LNCAP (cell line): ENCODE results near the gene GPATCH4.

Experiments
- TF ChIP-seq, protein P1 (sequence below): fragments of 450-650 bp; IDR thresholded peaks from 2 replicates; pipeline ENCODE4 v1.5.1; 2017; ENCODE audit warnings: mild to moderate bottlenecking

GPATCH4 gene

DNA sequence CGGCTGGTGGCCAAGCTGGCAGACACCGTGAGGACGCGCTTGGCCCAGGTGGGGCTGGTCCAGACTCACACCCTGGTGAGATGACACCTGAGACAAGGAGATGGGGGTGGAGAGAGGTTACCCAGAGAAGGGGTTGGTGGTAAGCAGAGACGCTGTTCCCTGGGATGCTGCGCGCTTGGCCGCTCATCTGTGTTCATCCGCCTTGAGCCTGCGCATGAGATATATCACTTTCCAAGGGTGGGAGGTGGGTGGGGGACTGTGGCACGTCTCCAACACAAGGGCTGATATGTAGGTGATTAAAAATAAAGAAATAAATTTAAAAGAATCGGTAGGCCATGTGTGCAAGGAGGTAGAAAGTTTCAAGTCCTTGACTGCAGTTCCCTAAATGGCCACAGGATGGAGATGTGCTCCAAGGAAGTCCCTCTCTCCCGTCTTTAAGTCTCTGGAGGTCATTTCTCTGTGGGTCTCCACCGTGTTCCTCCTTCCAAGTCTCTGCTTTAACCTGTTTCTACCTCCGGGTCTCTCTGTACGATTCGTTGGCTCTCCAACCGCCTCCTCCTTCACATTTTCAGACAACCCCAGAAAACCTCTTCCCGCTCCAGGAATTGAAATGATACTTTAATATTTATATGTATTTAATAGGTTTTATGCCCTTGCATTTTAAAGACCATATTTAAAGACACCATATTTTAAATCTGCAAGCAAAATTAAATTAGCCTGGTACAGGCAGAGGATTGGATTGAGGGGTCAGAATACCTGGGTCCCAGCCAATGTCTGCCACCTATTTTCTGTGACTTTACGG is 17.3 kb downstream of the GPATCH4 start:
- TF ChIP-seq, protein P1, sequence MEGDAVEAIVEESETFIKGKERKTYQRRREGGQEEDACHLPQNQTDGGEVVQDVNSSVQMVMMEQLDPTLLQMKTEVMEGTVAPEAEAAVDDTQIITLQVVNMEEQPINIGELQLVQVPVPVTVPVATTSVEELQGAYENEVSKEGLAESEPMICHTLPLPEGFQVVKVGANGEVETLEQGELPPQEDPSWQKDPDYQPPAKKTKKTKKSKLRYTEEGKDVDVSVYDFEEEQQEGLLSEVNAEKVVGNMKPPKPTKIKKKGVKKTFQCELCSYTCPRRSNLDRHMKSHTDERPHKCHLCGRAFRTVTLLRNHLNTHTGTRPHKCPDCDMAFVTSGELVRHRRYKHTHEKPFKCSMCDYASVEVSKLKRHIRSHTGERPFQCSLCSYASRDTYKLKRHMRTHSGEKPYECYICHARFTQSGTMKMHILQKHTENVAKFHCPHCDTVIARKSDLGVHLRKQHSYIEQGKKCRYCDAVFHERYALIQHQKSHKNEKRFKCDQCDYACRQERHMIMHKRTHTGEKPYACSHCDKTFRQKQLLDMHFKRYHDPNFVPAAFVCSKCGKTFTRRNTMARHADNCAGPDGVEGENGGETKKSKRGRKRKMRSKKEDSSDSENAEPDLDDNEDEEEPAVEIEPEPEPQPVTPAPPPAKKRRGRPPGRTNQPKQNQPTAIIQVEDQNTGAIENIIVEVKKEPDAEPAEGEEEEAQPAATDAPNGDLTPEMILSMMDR = peak; percentile 90

DNA sequence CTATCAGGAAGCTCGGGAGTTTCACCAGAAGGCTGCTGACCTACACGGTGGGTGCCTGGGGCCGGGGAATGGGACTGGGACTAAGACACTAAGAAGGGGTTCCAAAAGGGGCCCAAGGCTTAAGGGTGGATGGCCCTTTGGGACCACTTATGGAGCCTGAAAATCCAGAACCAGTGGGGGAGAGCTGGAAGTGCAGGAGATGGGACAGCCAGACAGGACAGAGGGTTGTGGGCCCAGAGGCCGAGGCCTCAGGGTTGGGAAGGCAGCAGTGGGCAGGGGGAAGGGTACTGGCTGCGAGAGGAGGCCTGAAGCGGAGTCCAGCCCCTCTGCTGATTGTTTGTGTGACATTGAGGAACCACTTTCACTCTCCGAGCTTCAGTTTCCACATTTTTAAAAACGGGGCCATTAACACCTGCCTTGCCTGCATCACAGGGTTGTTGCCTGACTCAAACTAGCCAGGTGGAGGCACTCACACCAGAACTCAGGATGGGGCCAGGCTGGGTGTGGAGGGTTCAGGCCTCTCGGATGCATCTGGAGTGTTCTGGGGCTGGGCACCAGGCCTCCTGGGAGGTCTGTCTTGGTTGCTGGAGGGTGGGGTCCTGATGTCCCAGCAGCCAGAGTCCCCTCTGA is 18.8 kb downstream of the GPATCH4 start:
- TF ChIP-seq, protein P1 = no peak

DNA sequence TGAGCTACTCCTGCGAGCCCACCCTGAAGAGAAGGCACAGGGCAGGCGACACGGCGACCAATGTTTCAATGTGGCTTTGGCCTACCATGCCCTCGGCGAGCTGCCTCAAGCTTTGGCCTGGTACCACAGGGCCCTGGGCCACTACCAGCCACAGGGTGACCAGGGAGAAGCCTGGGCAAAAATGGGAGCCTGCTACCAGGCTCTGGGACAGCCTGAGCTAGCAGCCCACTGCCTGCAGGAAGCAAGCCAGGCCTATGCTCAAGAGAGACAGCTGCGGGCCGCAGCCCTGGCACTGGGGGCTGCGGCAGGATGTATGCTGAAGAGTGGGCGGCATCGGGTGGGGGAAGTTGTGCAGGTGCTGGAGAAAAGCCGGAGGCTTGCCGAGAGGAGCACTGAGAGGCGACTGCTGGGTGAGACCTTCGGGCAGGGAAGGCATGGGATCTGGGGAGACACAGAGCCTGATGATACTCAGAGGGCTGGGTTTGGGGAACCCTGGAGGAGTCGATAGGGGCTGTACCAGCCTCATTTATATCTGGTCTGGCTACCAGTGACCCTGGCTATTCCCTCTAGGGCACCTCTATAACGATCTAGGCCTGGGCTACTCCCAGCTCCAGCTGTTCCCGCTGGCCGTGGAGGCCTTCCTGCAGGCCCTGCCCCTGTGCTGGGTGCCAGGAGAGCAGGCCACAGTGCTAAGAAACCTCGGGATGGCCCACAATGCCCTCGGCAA is 19.5 kb downstream of the GPATCH4 start:
- TF ChIP-seq, protein P1 = no peak

DNA sequence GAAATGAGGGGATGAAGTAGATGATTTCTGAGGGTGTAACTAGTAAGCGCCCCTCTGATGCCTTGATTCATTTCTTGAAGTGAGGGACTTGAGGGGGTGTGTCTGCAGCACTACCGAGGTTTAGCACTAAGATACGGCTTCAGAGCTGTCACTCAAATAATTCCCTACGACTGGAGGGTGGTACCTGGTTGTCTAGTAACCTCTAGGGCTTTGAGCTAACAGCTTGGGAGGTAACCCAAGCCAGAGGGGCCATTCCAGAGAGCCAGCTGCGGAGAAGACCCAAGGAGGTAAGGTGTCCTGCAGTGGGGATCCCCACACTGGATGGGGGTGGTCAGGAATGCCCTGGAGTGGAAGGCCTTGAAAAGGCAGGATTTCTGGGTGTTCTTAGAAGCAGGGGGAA is 21.8 kb downstream of the GPATCH4 start, which contains the start of gene TTC24:
Gene TTC24, plus strand, starts transcription at position 252 of the 400 bp plus-strand sequence. CDS start 1,642 bp downstream, outside the sequence.
- TF ChIP-seq, protein P1 = no peak

DNA sequence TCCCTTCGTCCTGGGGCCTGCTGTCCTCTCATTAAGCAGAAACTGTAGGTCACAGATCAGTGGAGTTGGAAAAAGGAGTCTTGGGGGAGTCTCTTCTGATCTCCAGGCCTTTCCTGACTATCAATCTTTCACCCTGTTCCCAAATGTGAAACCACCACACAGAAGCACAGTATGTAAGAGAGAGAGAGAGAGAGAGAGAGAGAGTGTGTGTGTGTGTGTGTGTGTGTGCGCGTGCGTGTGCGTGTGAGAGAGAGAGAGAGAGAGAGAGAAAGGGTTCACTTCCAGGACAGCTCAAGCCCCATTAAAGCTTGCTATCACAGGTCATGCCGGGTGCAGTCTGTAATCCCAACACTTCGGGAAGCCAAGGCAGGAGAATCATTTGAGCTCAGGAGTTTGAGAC is 23.2 kb downstream of the GPATCH4 start:
- TF ChIP-seq, protein P1 = no peak

DNA sequence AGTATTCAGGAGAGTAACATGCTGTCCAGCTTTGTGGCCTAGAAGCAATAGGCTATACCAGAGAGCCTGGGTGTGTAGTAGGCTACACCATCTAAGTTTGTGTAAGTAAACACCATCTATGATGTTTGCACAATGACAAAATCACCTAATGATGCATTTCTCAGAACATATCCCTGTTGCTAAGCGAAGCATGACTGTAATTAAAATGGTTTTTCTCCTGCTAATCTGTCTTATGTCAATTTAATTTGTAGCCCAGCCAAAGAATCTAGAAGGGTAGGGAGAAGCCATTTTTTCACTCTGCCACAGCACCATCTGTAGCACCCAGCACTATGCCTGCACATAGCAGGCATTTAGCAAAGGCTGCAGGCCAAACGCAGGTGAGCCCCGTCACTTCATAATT is 23.7 kb downstream of the GPATCH4 start:
- TF ChIP-seq, protein P1 = no peak

DNA sequence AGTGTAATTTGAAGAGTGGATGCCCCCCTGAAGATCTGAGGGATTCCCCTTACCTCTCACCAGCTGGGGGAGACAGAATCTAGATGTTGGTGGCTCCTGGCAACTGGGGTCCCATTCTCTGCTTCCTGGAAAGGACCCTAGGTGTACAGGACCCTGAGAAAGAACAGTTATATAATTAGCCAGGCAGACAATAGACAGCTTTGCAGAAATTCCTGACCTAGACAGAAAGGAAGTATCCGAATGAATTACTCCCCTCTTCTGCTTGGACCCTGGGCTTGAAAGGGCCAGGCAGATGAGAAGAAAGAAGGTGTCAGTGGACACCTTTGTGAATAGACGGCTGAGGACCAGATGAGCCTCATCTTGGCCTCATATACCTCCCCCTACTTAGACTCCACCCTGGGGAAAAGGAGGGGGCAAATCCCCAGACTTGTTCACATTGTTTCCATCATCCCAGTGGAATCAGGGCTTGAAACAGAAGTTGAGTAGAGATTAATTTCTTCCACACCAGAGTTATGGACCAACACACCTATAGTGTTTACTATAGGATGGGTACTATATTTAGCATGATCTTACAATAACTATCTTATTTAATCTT is 27.1 kb downstream of the GPATCH4 start:
- TF ChIP-seq, protein P1 = no peak
